Measurements from ENCODE around the gene PRLHR. TPM values are rescaled to one million over a fixed set of nuclear protein-coding genes. Genes with fewer than 3 reads are reported as not detected.

Gene PRLHR
- total and polyA plus RNA-seq, 2 of the 13 experiments (the other 11 are each of a cell fraction or from before 2014, with no cell fraction given) = not detected

DNA sequence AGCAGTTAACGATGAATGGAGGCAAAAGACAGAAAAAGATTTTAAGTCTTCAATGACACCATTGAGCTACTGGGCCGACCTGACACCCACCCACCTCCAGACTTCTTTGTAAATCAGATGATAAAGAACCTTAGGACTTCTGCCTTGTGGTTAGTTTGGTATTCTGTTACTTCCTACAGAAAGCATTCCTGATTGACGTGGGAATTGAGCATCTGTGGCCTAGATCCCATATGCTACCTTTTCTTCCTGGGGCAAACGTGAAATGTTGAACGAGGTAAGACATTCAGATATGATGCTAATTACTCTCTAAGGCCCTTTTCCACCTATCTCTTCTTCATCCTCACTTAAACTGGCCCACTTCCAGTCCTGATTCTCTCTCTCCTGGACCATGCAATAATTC is 10.2 kb downstream of the PRLHR start:
- no peaks in the 10 kb centered on the region for H3K9me3 ChIP-seq (ENCODE audit: low read length)
- in situ Hi-C loops (cut with HindIII; ENCODE audit: extremely low pct_ligation_motif_present, low pct_unique_long_range_greater_than_20kb) = no loop called here
- no peaks in the 10 kb centered on the region for H3K4me1 ChIP-seq (ENCODE audit: insufficient read depth, low read length)
- no peak overlapping the region for H2AFZ ChIP-seq (ENCODE audit: low read length)
- intact Hi-C loops (cut with micrococcal nuclease; ENCODE audit: unreplicated experiment) = no loop called here
- no peak overlapping the region for H3K4me3 ChIP-seq (replicated peaks in 1 of 3; ENCODE audit: insufficient read depth in 1 of 3, low read depth in 2 of 3, low read length in 3 of 3)
- H4K20me1 ChIP-seq (ENCODE audit: insufficient read depth, low read length) = no peaks in the 10 kb centered on the region
- 1% methylated on average over 5 of the region's 5 CpGs for WGBS (ENCODE audit: low lambda C conversion rate)
- POLR2A ChIA-PET = no interaction called here
- H3K27me3 ChIP-seq (ENCODE audit: control insufficient read depth in 1 of 2, insufficient read depth in 2 of 2, low read length in 2 of 2) = no peaks in the 10 kb centered on the region; a peak in 2 of 5 replicates
- no peak overlapping the region for H3K4me2 ChIP-seq (ENCODE audit: low read depth, low read length)
- TF ChIP-seq ZNF431 (CRISPR knock-in tag; IDR thresholded peaks at IDR 0.05; ENCODE audit: borderline replicate concordance, low read depth) (no peak), ZNF768 (CRISPR knock-in tag; IDR thresholded peaks at IDR 0.05) (no peak), ZNF263 (CRISPR knock-in tag; IDR thresholded peaks at IDR 0.05) (no peak), BRD4 (CRISPR knock-in tag; IDR thresholded peaks at IDR 0.05) (no peak), ZNF546 (CRISPR knock-in tag; conservative IDR thresholded peaks at IDR 0.05) (no peak), CBX5 (CRISPR knock-in tag; IDR thresholded peaks at IDR 0.05; ENCODE audit: borderline replicate concordance) (no peak), TCF7 (IDR thresholded peaks at IDR 0.05; ENCODE audit: low read depth) (no peak), NCOR1 (IDR thresholded peaks at IDR 0.05; ENCODE audit: borderline replicate concordance, low read length) (no peak), RFXANK (CRISPR knock-in tag; IDR thresholded peaks at IDR 0.05) (no peak), TOPORS (CRISPR knock-in tag; IDR thresholded peaks at IDR 0.05) (no peak), DR1 (CRISPR knock-in tag; IDR thresholded peaks at IDR 0.05) (no peak), TSC22D2 (CRISPR knock-in tag; IDR thresholded peaks at IDR 0.05; ENCODE audit: borderline replicate concordance) (no peak), SIX4 (CRISPR knock-in tag; IDR thresholded peaks at IDR 0.05) (no peak)
- TF ChIP-seq, protein P1, sequence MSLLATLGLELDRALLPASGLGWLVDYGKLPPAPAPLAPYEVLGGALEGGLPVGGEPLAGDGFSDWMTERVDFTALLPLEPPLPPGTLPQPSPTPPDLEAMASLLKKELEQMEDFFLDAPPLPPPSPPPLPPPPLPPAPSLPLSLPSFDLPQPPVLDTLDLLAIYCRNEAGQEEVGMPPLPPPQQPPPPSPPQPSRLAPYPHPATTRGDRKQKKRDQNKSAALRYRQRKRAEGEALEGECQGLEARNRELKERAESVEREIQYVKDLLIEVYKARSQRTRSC (CRISPR knock-in tag; IDR thresholded peaks at IDR 0.05; ENCODE audit: low read depth) = no peak
- TF ChIP-seq, protein P2, sequence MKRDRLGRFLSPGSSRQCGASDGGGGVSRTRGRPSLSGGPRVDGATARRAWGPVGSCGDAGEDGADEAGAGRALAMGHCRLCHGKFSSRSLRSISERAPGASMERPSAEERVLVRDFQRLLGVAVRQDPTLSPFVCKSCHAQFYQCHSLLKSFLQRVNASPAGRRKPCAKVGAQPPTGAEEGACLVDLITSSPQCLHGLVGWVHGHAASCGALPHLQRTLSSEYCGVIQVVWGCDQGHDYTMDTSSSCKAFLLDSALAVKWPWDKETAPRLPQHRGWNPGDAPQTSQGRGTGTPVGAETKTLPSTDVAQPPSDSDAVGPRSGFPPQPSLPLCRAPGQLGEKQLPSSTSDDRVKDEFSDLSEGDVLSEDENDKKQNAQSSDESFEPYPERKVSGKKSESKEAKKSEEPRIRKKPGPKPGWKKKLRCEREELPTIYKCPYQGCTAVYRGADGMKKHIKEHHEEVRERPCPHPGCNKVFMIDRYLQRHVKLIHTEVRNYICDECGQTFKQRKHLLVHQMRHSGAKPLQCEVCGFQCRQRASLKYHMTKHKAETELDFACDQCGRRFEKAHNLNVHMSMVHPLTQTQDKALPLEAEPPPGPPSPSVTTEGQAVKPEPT (CRISPR knock-in tag; IDR thresholded peaks at IDR 0.05; ENCODE audit: low read depth) = no peak
- TF ChIP-seq, protein P3, sequence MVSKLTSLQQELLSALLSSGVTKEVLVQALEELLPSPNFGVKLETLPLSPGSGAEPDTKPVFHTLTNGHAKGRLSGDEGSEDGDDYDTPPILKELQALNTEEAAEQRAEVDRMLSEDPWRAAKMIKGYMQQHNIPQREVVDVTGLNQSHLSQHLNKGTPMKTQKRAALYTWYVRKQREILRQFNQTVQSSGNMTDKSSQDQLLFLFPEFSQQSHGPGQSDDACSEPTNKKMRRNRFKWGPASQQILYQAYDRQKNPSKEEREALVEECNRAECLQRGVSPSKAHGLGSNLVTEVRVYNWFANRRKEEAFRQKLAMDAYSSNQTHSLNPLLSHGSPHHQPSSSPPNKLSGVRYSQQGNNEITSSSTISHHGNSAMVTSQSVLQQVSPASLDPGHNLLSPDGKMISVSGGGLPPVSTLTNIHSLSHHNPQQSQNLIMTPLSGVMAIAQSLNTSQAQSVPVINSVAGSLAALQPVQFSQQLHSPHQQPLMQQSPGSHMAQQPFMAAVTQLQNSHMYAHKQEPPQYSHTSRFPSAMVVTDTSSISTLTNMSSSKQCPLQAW (CRISPR knock-in tag; IDR thresholded peaks at IDR 0.05) = no peak
- TF ChIP-seq, protein P4, sequence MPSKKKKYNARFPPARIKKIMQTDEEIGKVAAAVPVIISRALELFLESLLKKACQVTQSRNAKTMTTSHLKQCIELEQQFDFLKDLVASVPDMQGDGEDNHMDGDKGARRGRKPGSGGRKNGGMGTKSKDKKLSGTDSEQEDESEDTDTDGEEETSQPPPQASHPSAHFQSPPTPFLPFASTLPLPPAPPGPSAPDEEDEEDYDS (CRISPR knock-in tag; IDR thresholded peaks at IDR 0.05) = no peak
- TF ChIP-seq, protein P5, sequence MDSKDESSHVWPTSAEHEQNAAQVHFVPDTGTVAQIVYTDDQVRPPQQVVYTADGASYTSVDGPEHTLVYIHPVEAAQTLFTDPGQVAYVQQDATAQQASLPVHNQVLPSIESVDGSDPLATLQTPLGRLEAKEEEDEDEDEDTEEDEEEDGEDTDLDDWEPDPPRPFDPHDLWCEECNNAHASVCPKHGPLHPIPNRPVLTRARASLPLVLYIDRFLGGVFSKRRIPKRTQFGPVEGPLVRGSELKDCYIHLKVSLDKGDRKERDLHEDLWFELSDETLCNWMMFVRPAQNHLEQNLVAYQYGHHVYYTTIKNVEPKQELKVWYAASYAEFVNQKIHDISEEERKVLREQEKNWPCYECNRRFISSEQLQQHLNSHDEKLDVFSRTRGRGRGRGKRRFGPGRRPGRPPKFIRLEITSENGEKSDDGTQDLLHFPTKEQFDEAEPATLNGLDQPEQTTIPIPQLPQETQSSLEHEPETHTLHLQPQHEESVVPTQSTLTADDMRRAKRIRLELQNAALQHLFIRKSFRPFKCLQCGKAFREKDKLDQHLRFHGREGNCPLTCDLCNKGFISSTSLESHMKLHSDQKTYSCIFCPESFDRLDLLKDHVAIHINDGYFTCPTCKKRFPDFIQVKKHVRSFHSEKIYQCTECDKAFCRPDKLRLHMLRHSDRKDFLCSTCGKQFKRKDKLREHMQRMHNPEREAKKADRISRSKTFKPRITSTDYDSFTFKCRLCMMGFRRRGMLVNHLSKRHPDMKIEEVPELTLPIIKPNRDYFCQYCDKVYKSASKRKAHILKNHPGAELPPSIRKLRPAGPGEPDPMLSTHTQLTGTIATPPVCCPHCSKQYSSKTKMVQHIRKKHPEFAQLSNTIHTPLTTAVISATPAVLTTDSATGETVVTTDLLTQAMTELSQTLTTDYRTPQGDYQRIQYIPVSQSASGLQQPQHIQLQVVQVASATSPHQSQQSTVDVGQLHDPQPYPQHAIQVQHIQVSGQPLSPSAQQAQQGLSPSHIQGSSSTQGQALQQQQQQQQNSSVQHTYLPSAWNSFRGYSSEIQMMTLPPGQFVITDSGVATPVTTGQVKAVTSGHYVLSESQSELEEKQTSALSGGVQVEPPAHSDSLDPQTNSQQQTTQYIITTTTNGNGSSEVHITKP (CRISPR knock-in tag; IDR thresholded peaks at IDR 0.05; ENCODE audit: low read depth) = no peak
- DNase-seq (ENCODE audit: low spot score) = no peak
- no peaks in the 10 kb centered on the region for H3K36me3 ChIP-seq (replicated peaks in 1 of 2; ENCODE audit: control insufficient read depth in 1 of 2, insufficient read depth in 2 of 2, low read length in 2 of 2)
- no peak for ATAC-seq
- H3K79me2 ChIP-seq (ENCODE audit: insufficient read depth, low read length) = no peaks in the 10 kb centered on the region
- FAIRE-seq = no peak
- no peak overlapping the region for H3K27ac ChIP-seq (ENCODE audit: extremely low read length, insufficient read depth, low read length)
- no TSS peak for BruUV-seq (replicated peaks)
- CTCF ChIA-PET (ENCODE audit: low intra/inter-chr PET ratio, low total read pairs) = no interaction called here
- H3K9ac ChIP-seq (ENCODE audit: insufficient read depth, low read depth, low read length) = no peak overlapping the region

Data from HepG2 (cell line).